ENCODE measurements around the gene SCAPER. TPM values are rescaled to one million over a fixed set of nuclear protein-coding genes. Genes with fewer than 3 reads are reported as not detected.
"Not testable (repeated sequence)": the region's sequence is repeated elsewhere in the genome, so short reads cannot be mapped to it uniquely, and the experiment has no call there.

Gene SCAPER
- total RNA-seq, 1 donor: 8.3 TPM

DNA sequence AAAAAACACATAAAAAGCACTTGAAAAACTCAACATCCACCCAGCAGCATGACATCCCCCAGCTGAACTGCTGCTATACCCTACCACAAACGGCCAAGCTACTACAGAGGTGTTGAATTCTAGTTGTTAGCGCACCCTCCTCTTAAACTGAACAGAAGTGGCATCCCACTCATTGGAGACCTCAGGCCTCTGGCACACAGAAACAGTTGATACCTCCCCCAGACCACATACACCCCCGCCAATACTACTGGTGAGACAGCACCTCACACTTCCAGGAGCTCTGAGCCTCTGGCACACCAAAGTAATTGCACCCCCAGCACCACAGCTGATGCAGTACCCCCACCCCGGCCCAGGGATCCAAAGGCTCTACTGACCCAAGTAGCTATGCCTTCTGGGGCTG, 190.2 kb downstream of the SCAPER start:
- Histone ChIP-seq H3K4me1 (ENCODE audit: insufficient read depth, low read length) (no peaks in the 10 kb centered on the region), H3K4me3 (ENCODE audit: insufficient read depth, low read length) (no peak overlapping the region), H3K36me3 (ENCODE audit: insufficient read depth, low read length) (no peaks in the 10 kb centered on the region), H3K9me3 (ENCODE audit: low read depth, low read length) (no peaks in the 10 kb centered on the region), H3K27me3 (ENCODE audit: insufficient read depth, low read length) (no peaks in the 10 kb centered on the region), H2AFZ (ENCODE audit: low read length) (no peak overlapping the region), H4K20me1 (ENCODE audit: insufficient read depth, low read length) (no peaks in the 10 kb centered on the region), H3K4me2 (ENCODE audit: insufficient read depth, low read length) (no peak overlapping the region), H3K79me2 (ENCODE audit: insufficient read depth, low read length) (no peaks in the 10 kb centered on the region), H3K27ac (ENCODE audit: low read depth, low read length) (no peak overlapping the region)
- TF ChIP-seq, protein P1, sequence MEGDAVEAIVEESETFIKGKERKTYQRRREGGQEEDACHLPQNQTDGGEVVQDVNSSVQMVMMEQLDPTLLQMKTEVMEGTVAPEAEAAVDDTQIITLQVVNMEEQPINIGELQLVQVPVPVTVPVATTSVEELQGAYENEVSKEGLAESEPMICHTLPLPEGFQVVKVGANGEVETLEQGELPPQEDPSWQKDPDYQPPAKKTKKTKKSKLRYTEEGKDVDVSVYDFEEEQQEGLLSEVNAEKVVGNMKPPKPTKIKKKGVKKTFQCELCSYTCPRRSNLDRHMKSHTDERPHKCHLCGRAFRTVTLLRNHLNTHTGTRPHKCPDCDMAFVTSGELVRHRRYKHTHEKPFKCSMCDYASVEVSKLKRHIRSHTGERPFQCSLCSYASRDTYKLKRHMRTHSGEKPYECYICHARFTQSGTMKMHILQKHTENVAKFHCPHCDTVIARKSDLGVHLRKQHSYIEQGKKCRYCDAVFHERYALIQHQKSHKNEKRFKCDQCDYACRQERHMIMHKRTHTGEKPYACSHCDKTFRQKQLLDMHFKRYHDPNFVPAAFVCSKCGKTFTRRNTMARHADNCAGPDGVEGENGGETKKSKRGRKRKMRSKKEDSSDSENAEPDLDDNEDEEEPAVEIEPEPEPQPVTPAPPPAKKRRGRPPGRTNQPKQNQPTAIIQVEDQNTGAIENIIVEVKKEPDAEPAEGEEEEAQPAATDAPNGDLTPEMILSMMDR (IDR thresholded peaks at IDR 0.05; ENCODE audit: extremely low read depth, low read depth, low read length): no peak
- no peak for DNase-seq (ENCODE audit: insufficient read length, low spot score, missing footprints)

DNA sequence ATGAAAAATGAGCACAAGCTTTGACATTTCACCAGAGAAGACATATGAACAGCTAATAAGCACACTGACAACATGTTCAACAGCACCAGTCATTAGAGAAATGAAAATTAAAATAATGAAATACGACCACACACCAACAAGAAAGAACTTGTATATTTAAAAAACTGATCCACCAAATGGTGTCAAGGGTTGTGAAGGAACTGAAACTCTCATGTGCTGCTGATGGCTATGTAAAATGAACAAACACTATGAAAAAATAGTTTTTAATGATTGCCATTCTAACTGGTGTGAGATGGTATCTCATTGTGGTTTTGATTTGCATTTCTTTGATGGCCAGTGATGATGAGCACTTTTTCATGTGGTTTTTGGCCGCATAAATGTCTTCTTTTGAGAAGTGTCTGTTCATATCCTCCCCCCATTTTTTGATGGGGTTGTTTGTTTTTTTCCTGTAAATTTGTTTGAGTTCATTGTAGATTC, 193.8 kb downstream of the SCAPER start:
- Histone ChIP-seq H3K9me3 (ENCODE audit: low read depth, low read length) (no peaks in the 10 kb centered on the region), H3K79me2 (ENCODE audit: insufficient read depth, low read length) (no peaks in the 10 kb centered on the region), H3K4me2 (ENCODE audit: insufficient read depth, low read length) (no peak overlapping the region), H3K36me3 (ENCODE audit: insufficient read depth, low read length) (no peaks in the 10 kb centered on the region), H3K27me3 (ENCODE audit: insufficient read depth, low read length) (no peaks in the 10 kb centered on the region), H2AFZ (ENCODE audit: low read length) (no peak overlapping the region), H3K4me3 (ENCODE audit: insufficient read depth, low read length) (no peak overlapping the region), H3K27ac (ENCODE audit: low read depth, low read length) (no peak overlapping the region), H3K4me1 (ENCODE audit: insufficient read depth, low read length) (no peaks in the 10 kb centered on the region), H4K20me1 (ENCODE audit: insufficient read depth, low read length) (no peaks in the 10 kb centered on the region)
- TF ChIP-seq, protein P1 (IDR thresholded peaks at IDR 0.05; ENCODE audit: extremely low read depth, low read depth, low read length): no peak
- DNase-seq (ENCODE audit: insufficient read length, low spot score, missing footprints): no peak

DNA sequence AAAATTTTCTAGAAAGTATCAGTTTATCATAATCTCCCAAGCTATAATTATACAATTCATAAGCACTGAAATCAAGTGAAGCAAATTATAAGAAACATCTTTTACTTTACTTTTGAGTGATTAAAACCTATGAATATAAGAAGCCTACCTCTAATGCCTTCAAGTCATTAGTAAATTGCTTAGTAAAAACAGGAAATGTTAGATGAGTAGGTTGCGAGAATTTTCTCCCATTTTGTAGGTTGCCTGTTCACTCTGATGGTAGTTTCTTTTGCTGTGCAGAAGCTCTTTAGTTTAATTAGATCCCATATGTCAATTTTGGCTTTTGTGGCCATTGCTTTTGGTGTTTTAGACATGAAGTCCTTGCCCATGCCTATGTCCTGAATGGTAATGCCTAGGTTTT, 201.1 kb downstream of the SCAPER start:
- H3K4me2 ChIP-seq (ENCODE audit: insufficient read depth, low read length); H3K79me2 ChIP-seq (ENCODE audit: insufficient read depth, low read length); H4K20me1 ChIP-seq (ENCODE audit: insufficient read depth, low read length); H3K9me3 ChIP-seq (ENCODE audit: low read depth, low read length); H3K27me3 ChIP-seq (ENCODE audit: insufficient read depth, low read length); H2AFZ ChIP-seq (ENCODE audit: low read length); H3K4me3 ChIP-seq (ENCODE audit: insufficient read depth, low read length); H3K27ac ChIP-seq (ENCODE audit: low read depth, low read length); DNase-seq (ENCODE audit: insufficient read length, low spot score, missing footprints); H3K36me3 ChIP-seq (ENCODE audit: insufficient read depth, low read length); H3K4me1 ChIP-seq (ENCODE audit: insufficient read depth, low read length): not testable (repeated sequence)

DNA sequence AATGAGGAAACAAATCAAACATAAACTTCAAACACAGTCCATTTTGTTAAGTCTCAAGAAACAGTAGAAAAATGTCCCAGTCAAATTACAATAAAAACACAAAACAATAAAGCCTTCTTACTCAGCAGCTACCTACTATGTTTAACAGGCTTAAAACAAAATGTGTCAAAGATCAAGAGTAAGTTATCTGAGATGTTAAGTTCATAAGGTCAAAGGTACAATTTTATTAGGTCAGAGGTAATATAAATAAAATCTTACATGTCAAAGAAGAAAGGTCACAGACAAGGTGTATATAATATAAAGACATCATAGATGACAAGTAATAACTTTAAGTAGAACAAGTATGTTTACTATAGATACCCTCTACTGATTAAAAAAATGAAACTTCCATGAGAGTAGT, 208.3 kb downstream of the SCAPER start:
- H3K4me1 ChIP-seq (ENCODE audit: insufficient read depth, low read length): no peaks in the 10 kb centered on the region
- no peaks in the 10 kb centered on the region for H3K36me3 ChIP-seq (ENCODE audit: insufficient read depth, low read length)
- H3K9me3 ChIP-seq (ENCODE audit: low read depth, low read length): no peaks in the 10 kb centered on the region
- no peak overlapping the region for H3K4me3 ChIP-seq (ENCODE audit: insufficient read depth, low read length)
- H3K27ac ChIP-seq (ENCODE audit: low read depth, low read length): no peak overlapping the region
- TF ChIP-seq, protein P1 (IDR thresholded peaks at IDR 0.05; ENCODE audit: extremely low read depth, low read depth, low read length): no peak
- no peak for DNase-seq (ENCODE audit: insufficient read length, low spot score, missing footprints)
- no peak overlapping the region for H3K4me2 ChIP-seq (ENCODE audit: insufficient read depth, low read length)
- no peaks in the 10 kb centered on the region for H3K27me3 ChIP-seq (ENCODE audit: insufficient read depth, low read length)
- H3K79me2 ChIP-seq (ENCODE audit: insufficient read depth, low read length): no peaks in the 10 kb centered on the region
- no peaks in the 10 kb centered on the region for H4K20me1 ChIP-seq (ENCODE audit: insufficient read depth, low read length)
- no peak overlapping the region for H2AFZ ChIP-seq (ENCODE audit: low read length)

DNA sequence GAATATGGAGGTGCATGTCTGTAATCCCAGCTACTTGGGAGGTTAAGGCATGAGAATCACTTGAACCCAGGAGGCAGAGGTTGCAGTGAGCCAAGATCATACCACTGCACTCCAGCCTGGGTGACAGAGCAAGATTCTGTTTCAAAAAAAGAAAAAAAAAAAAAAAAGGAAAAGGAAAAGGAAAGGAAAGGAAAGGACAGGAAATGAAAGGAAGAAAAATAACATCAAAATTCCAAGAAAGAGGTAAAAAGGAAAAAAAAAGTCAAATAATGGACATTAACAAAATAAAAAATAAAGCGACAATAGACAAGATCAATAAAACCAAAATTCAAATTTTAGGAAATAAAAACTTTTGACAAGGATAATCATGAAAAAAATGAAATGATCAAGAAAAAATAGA, 212.6 kb downstream of the SCAPER start:
- not testable (repeated sequence) for H3K79me2 ChIP-seq (ENCODE audit: insufficient read depth, low read length); H3K27me3 ChIP-seq (ENCODE audit: insufficient read depth, low read length); DNase-seq (ENCODE audit: insufficient read length, low spot score, missing footprints); H3K4me3 ChIP-seq (ENCODE audit: insufficient read depth, low read length); H3K9me3 ChIP-seq (ENCODE audit: low read depth, low read length); H3K27ac ChIP-seq (ENCODE audit: low read depth, low read length); H2AFZ ChIP-seq (ENCODE audit: low read length); H3K36me3 ChIP-seq (ENCODE audit: insufficient read depth, low read length); H4K20me1 ChIP-seq (ENCODE audit: insufficient read depth, low read length); H3K4me2 ChIP-seq (ENCODE audit: insufficient read depth, low read length); H3K4me1 ChIP-seq (ENCODE audit: insufficient read depth, low read length)

DNA sequence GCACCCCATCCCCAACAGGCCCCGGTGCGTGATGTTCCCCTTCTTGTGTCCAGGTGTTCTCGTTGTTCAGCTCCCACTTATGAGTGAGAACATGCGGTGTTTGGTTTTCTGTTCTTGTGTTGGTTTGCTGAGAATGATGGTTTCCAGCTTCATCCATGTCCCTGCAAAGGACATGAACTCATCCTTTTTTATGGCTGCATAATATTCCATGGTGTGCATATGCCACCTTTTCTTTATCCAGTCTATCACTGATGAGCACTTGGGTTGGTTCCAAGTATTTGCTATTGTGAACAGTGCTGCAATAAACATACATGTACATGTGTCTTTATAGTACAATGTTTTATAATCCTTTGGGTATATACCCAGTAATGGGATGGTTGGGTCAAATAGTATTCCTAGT, 217.5 kb downstream of the SCAPER start:
- H3K27ac ChIP-seq (ENCODE audit: low read depth, low read length); H3K4me2 ChIP-seq (ENCODE audit: insufficient read depth, low read length); H3K79me2 ChIP-seq (ENCODE audit: insufficient read depth, low read length): not testable (repeated sequence)

More for the DNA sequence above, 217.5 kb downstream of the SCAPER start:
- not testable (repeated sequence) for H3K27me3 ChIP-seq (ENCODE audit: insufficient read depth, low read length); H3K9me3 ChIP-seq (ENCODE audit: low read depth, low read length); H4K20me1 ChIP-seq (ENCODE audit: insufficient read depth, low read length); H2AFZ ChIP-seq (ENCODE audit: low read length); H3K4me1 ChIP-seq (ENCODE audit: insufficient read depth, low read length); H3K4me3 ChIP-seq (ENCODE audit: insufficient read depth, low read length); DNase-seq (ENCODE audit: insufficient read length, low spot score, missing footprints); H3K36me3 ChIP-seq (ENCODE audit: insufficient read depth, low read length)
